NCI-H510A (cell line): ENCODE results near the gene CEP112.
A peak's percentile ranks its signal among the peaks of the same experiment; 100 is the strongest.

Experiments
- DNase-seq: peaks from one replicate; lab custom pipeline; 2025; lab: John Stamatoyannopoulos, UW

Gene CEP112

GRCh38 chr17:65637786-65638185 lies 554.1 kb downstream of the CEP112 start:
- DNase-seq = no peak

- DNase-seq = no peak
These were observed 557.4 kb downstream of the CEP112 start for GRCh38 chr17:65634533-65634932.

GRCh38 chr17:65633988-65634387 lies 557.9 kb downstream of the CEP112 start:
- DNase-seq = peak; percentile 27

- no peak for DNase-seq
These were observed 558.6 kb downstream of the CEP112 start for GRCh38 chr17:65633146-65633881.

- DNase-seq = no peak
These were observed 561.4 kb downstream of the CEP112 start for GRCh38 chr17:65630502-65630901.

GRCh38 chr17:65629234-65629690 lies 562.7 kb downstream of the CEP112 start:
- no peak for DNase-seq

GRCh38 chr17:65628644-65629036 lies 563.3 kb downstream of the CEP112 start:
- DNase-seq = no peak

- peak; percentile 69 for DNase-seq
These were observed 563.9 kb downstream of the CEP112 start for GRCh38 chr17:65627891-65628643.

- DNase-seq = no peak
These were observed 564.8 kb downstream of the CEP112 start for GRCh38 chr17:65627108-65627507.

- DNase-seq = no peak
These were observed 565.5 kb downstream of the CEP112 start for GRCh38 chr17:65626451-65626850.

GRCh38 chr17:65618516-65618915 lies 573.4 kb downstream of the CEP112 start:
- DNase-seq = no peak

- DNase-seq = no peak
These were observed 574.4 kb downstream of the CEP112 start for GRCh38 chr17:65617496-65617895.

- no peak for DNase-seq
These were observed 582.2 kb downstream of the CEP112 start for GRCh38 chr17:65609749-65610148.

- DNase-seq = no peak
These were observed 582.6 kb downstream of the CEP112 start for GRCh38 chr17:65609286-65609685.

GRCh38 chr17:65604070-65604469 lies 587.9 kb downstream of the CEP112 start:
- no peak for DNase-seq

- DNase-seq = no peak
These were observed 590.1 kb downstream of the CEP112 start for GRCh38 chr17:65601881-65602280.

- no peak for DNase-seq
These were observed 590.8 kb downstream of the CEP112 start for GRCh38 chr17:65601145-65601544.

- no peak for DNase-seq
These were observed 591.4 kb downstream of the CEP112 start for GRCh38 chr17:65600518-65600917.

- no peak for DNase-seq
These were observed 592.3 kb downstream of the CEP112 start for GRCh38 chr17:65599650-65600049.

- DNase-seq = no peak
These were observed 593.2 kb downstream of the CEP112 start for GRCh38 chr17:65598746-65599145.

- no peak for DNase-seq
These were observed 596.8 kb downstream of the CEP112 start for GRCh38 chr17:65595071-65595656.

- DNase-seq = no peak
These were observed 597.8 kb downstream of the CEP112 start for GRCh38 chr17:65593855-65594845.
